HG03558 (cell line): ENCODE measurements around the gene VWA8.
"Not testable (repeated sequence)": the region's sequence is repeated elsewhere in the genome, so short reads cannot be mapped to it uniquely, and the experiment has no call there.

Source experiments
- ATAC-seq: cut with Tn5 transposase; IDR thresholded peaks from one replicate; pipeline ENCODE4 v1.9.1; 2021; ENCODE audit warnings: moderate number of reproducible peaks; ENCODE audit not compliant: unreplicated experiment; ENCODE audit errors: extremely low read depth

The VWA8 gene

GRCh38 chr13:41969072-41969471, 8.2 kb upstream of the VWA8 start:
- no peak for ATAC-seq

DNA sequence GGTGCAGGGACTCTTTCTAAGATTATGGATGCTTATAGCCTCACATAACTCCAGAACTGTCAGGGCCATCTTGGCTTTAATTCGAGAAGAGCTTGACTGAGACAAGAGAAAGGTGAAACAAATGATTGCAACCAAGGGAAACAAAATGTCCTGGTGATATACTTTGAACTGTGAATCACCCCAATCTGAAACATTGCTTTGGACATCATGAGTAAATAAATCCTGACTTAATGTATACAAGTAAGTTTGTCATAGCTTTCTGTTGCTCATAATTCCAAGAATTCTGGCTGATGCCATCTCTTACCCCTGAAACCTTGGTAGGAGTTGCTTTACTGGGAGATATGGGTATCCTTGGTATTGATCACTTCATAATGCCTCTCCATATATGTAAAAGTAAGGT, 5.8 kb upstream of the VWA8 start:
- ATAC-seq: no peak

GRCh38 chr13:41962994-41963393, 2.1 kb upstream of the VWA8 start:
- ATAC-seq: no peak

DNA sequence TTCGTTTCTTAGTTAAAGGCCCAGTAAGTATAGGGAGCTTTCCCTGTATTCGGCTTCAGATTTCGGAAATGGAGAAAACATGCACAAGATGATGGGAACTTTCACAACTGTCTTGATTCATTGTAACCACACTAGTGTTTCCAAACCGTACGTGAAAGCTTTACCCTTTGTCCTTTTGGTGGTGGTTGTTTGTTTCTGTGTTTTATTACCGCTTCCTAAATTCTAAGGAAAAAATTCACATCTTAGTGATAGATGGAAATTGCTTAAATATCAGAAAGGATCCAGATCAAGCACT, 504 bp upstream of the VWA8 start:
- ATAC-seq: no peak

GRCh38 chr13:41960211-41960636, 685 bp downstream of the VWA8 start:
- ATAC-seq: no peak

- ATAC-seq: no peak
Measured at GRCh38 chr13:41956272-41956671, 4.6 kb downstream of the VWA8 start.

DNA sequence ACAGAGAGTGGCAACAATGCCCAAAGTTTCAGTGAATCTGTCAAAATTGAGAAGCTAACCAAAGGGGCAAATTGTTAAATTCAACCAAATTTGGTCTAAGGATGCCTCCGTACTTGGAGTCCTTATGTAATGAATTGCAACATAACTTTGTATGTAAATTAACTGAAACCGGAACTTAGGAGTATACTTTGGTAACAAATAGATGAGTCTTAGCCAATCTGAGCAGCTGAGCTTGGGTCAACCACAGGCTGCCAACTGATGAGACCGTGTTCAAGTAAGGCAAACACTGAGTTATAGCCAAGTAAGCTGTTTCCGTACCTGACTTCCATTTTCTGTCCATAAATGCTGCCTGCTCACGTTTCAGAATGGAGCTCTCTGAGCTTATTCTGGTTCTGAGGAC, 5.3 kb downstream of the VWA8 start:
- ATAC-seq: no peak

- ATAC-seq: no peak
Measured at GRCh38 chr13:41954226-41954625, 6.7 kb downstream of the VWA8 start.

DNA sequence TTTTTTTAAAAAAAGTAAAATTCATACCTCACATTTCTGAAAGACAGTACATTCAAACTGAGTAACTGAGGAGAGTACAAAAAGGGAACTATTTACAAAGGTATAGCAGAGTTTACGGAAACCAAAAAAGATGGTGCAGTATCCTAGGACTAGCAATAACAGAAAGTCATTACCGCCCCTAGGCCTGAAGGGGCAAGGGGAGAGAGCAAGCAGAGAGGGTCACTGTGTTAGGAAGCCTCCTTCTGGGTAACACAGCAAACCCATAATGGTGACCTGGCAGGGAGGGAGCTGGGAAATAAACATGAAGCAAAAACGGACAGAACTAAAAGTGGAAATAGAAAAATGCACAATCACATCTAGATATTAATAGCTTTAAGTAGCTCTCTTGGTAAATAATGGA, 8.2 kb downstream of the VWA8 start:
- no peak for ATAC-seq

DNA sequence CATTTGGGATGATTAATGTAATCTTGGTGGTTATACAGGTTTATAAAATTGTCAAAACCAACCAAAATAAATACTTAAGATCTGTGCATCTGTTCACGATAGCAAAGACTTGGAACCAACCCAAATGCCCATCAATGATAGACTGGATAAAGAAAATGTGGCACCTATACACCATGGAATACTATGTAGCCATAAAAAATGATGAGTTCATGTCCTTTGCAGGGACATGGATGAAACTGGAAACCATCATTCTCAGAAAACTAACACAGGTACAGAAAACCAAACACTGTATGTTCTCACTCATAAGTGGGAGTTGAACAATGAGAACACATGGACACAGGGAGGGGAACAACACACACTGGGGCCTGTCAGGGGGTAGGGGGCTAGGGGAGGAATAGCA, 11.8 kb downstream of the VWA8 start:
- ATAC-seq: not testable (repeated sequence)

GRCh38 chr13:41945926-41946325, 15.0 kb downstream of the VWA8 start:
- no peak for ATAC-seq

DNA sequence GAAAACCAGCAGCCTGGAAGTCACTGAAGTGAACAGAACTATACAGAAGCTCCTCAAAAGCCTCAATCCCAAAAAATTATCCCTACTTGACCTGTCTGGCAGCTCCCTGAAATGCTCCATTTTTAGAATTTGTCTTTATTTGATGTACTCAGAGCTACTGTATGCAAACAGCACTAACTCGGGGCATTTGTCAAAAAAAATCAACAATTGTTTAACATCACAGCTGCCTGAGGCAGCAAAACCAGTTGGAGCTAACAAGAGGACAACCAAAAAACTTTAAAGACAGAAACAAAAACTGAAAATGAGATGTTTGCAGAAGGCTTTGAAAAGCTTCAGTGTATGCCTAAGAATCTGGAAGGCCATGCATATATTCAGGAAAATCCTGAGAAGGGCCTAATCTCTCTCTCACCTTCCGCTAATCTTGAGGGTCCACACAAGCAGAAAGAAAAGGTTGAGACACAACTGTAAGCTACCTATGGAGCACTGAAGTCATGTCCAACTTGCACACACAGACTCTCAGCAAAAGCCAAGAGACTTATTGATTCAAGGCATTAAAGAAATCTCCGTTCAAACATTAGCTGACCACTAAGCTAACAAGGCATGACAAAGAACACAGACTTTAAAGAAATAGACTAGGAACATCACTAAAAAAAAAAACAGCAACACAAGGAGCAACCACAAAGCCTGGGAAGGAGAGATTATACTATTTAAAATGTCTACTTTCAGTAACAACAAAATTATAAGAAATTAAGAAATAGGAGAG, 16.1 kb downstream of the VWA8 start:
- no peak for ATAC-seq

DNA sequence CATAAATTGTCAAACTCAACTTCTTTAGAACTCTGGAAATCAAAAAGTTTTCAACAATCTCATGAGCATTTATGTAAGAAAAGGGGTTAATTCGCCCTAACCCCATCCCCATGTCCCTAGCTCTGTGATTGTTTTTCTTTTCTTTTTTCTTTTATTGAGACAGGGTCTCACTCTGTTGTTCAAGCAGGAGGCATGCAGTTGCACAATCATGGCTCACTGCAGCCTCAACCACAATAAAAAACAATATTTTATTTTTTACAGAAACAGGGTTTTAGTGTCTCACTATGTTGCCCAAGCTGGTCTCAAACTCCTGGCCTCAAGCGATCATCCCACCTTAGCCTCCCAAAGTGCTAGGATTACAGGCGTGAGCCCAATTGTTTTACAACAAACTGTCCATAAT, 16.7 kb downstream of the VWA8 start:
- no peak for ATAC-seq

GRCh38 chr13:41942462-41943094, 18.3 kb downstream of the VWA8 start:
- no peak for ATAC-seq

DNA sequence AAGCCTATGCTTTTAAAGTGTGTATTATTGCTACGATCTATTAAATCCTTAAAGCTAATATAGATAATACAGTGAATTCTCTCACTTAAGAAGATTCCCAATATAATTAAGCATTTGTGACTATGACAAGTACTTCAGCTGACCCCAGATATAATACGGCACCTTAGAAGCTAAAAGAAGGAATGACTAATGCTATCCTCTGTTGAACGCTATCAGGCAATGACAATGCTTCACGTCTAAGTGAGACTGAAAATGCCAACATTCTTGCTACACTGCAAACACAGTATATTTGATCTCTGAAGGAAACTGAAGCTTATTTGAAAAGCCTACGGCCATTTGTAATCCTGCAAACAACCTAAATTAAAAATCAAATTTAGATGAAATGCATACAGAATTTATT, 19.7 kb downstream of the VWA8 start:
- no peak for ATAC-seq

- ATAC-seq: no peak
Measured at GRCh38 chr13:41939398-41939797, 21.5 kb downstream of the VWA8 start.

DNA sequence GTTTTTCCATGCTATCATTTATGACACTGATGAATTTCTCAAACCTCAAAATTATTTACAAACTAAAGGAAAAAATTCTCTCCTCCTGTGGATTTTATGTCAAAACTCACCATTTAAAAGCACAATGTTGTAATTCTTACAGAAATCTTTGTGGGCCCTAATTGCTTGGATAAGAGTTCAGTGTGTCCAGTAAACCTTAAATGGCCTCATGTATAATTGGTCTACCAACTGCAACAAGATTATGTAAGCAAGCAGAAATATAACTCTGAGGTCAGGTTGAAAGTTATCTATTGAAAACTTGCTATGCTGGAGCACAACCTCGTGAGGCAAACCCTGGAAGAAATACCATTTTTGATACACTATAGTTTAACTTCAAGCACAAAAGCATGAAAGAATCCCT, 22.0 kb downstream of the VWA8 start:
- no peak for ATAC-seq

- ATAC-seq: no peak
Measured at GRCh38 chr13:41937388-41937787, 23.5 kb downstream of the VWA8 start.

DNA sequence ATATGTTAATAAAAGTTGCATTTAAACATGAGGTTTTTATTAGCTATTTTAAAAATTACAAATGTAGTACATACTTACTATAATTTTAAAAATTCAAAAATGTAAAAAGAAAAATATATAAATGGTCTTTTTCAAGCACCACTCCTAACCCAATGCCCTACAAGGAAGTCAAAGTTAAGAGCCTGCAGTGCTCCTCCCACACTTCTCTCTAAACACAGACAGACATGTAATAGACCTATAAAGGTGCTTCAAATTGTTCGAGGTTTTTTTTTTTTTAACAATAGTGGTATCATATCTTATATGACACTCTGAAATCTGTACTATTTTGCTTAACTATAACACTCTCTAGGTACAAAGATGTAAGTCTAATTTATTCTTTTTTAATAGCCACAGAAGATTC, 25.4 kb downstream of the VWA8 start:
- no peak for ATAC-seq

- ATAC-seq: no peak
Measured at GRCh38 chr13:41934994-41935393, 25.9 kb downstream of the VWA8 start.

DNA sequence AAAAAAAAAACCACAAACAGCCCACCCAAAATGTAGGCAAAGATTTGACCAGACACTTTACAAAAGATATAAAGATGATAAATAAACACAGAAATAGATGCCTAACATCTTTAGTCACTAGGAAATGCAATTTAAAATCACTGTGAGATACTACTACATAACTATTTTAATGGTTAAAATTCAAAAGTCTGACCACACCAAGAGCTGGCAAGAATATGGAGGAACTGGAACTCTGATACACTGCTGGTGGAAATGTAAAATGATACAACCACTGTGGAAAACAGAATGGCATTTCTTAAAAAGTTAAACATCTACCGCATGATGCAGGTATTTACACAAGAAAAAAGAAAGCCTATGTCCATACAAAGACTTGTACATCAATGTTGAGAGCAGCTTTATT, 26.8 kb downstream of the VWA8 start:
- no peak for ATAC-seq

- ATAC-seq: no peak
Measured at GRCh38 chr13:41931337-41931736, 29.6 kb downstream of the VWA8 start.
